Thoracic aorta (tissue), 2 donors: ENCODE data around the gene SLC22A17. TPM values are rescaled to one million over a fixed set of nuclear protein-coding genes. Genes with fewer than 3 reads are reported as not detected.

Source experiments
- ATAC-seq: fragments of 150-250 bp; one replicate; pipeline ENCODE4 v1.8.0; 2017; ENCODE audit warnings: low read depth; ENCODE audit not compliant: insufficient number of reproducible peaks, low FRiP score
- DNase-seq: peaks from one replicate; pipeline ENCODE4 v3.0.0-alpha.2; 2020; ENCODE audit warnings: low spot score
- H3K27ac ChIP-seq, 2 donors: fragments of 200-600 bp; sonication (generic); 1 replicate in 1 of 2; 2 replicates in 1 of 2; pipeline ENCODE4 v1.5.1; 2016; ENCODE audit warnings: mild to moderate bottlenecking in 2 of 2, moderate library complexity in 2 of 2
- H3K27me3 ChIP-seq: fragments of 200-600 bp; sonication (generic); replicated peaks from 2 replicates; pipeline ENCODE4 v1.6.0; 2016; ENCODE audit warnings: mild to moderate bottlenecking; ENCODE audit not compliant: insufficient read depth
- H3K36me3 ChIP-seq: fragments of 200-600 bp; sonication (generic); one replicate; pipeline ENCODE4 v1.5.1; 2016
- H3K4me1 ChIP-seq, 2 donors: fragments of 200-600 bp; sonication (generic); 1 replicate in 1 of 2; 2 replicates in 1 of 2; pipeline versions ENCODE4 v1.5.1 to v1.6.0; 2016; ENCODE audit warnings: low read depth in 2 of 2, mild to moderate bottlenecking in 1 of 2; ENCODE audit not compliant: control insufficient read depth in 1 of 2
- H3K4me3 ChIP-seq: fragments of 200-600 bp; sonication (generic); 2 replicates; pipeline ENCODE4 v1.5.1; 2016; ENCODE audit warnings: mild to moderate bottlenecking
- H3K9me3 ChIP-seq: fragments of 200-600 bp; sonication (generic); 2 replicates; pipeline ENCODE4 v1.5.1; 2016
- CTCF ChIP-seq: fragments of 200-600 bp; sonication (generic); IDR thresholded peaks from one replicate; pipeline ENCODE4 v1.5.1; 2019; ENCODE audit warnings: antibody characterized with exemption
- total RNA-seq, 2 donors: library from RNA; depleted of rRNA; stranded (reverse); fragments of >200 nt; gene quantifications; one replicate each; pipeline versions ENCODE4 v1.1.0 to v1.2.3, GENCODE V29; 2016

Gene SLC22A17
- total RNA-seq, 2 donors from 2014 or later, result 55.1 to 72.3 TPM

- DNase-seq (no peak), ATAC-seq (no peak)
- Histone ChIP-seq H3K27me3 (no peaks in the 10 kb centered on the region), H3K9me3 (no peaks in the 10 kb centered on the region), H3K4me1 (peaks cover 3 to 9% of the 10 kb centered on the region in 2 donors), H3K4me3 (no peak overlapping the region), H3K36me3 (no peaks in the 10 kb centered on the region), H3K27ac (peak overlapping the region in 1 of 2 donors; percentile 18)
- no peak for TF ChIP-seq CTCF
Measured at GRCh38 chr14:23353433-23353780, 720 bp upstream of the SLC22A17 start.

- H3K36me3 ChIP-seq, result no peaks in the 10 kb centered on the region
- no peak for ATAC-seq
- no peak for DNase-seq
- no peak overlapping the region for H3K27ac ChIP-seq
- H3K4me1 ChIP-seq, result peaks cover 3 to 9% of the 10 kb centered on the region in 2 donors
- H3K4me3 ChIP-seq, result peak overlapping the region; percentile 92
- no peaks in the 10 kb centered on the region for H3K27me3 ChIP-seq
- no peak for TF ChIP-seq CTCF
- H3K9me3 ChIP-seq, result no peaks in the 10 kb centered on the region
Measured at GRCh38 chr14:23351681-23352505, 794 bp downstream of the SLC22A17 start.

GRCh38 chr14:23349156-23349845 lies 3.4 kb downstream of the SLC22A17 start:
- no peaks in the 10 kb centered on the region for H3K27me3 ChIP-seq
- H3K9me3 ChIP-seq, result no peaks in the 10 kb centered on the region
- no peak overlapping the region for H3K4me3 ChIP-seq
- DNase-seq, result no peak
- ATAC-seq, result no peak
- no peaks in the 10 kb centered on the region for H3K36me3 ChIP-seq
- H3K4me1 ChIP-seq, result peaks cover 3 to 9% of the 10 kb centered on the region in 2 donors
- no peak overlapping the region for H3K27ac ChIP-seq
- TF ChIP-seq CTCF, result no peak

- no peak for ATAC-seq
- DNase-seq, result no peak
- Histone ChIP-seq H3K4me1 (peaks cover 3 to 9% of the 10 kb centered on the region in 2 donors), H3K9me3 (no peaks in the 10 kb centered on the region), H3K4me3 (no peak overlapping the region), H3K27me3 (no peaks in the 10 kb centered on the region), H3K27ac (no peak overlapping the region), H3K36me3 (no peaks in the 10 kb centered on the region)
- TF ChIP-seq CTCF, result no peak
Measured at GRCh38 chr14:23348297-23348655, 4.4 kb downstream of the SLC22A17 start.

- Histone ChIP-seq H3K27me3 (no peaks in the 10 kb centered on the region), H3K36me3 (no peaks in the 10 kb centered on the region), H3K9me3 (no peaks in the 10 kb centered on the region), H3K4me1 (peaks cover 3 to 9% of the 10 kb centered on the region in 2 donors), H3K27ac (no peak overlapping the region), H3K4me3 (no peak overlapping the region)
- TF ChIP-seq CTCF, result no peak
- DNase-seq (no peak), ATAC-seq (no peak)
Measured at GRCh38 chr14:23347406-23348296, 5.0 kb downstream of the SLC22A17 start.
